Spinal cord (tissue), 10 donors: ENCODE results near the gene EPX. TPM values are rescaled to one million over a fixed set of nuclear protein-coding genes. Genes with fewer than 3 reads are reported as not detected.
"Not testable (repeated sequence)": the region's sequence is repeated elsewhere in the genome, so short reads cannot be mapped to it uniquely, and the experiment has no call there.

Experiments
- DNase-seq, 6 donors: peaks; one replicate each; pipeline versions ENCODE4 v3.0.0 to v3.0.0-alpha.2; 2013 to 2015; ENCODE audit warnings: low spot score in 6 of 6, low read depth in 4 of 6
- H3K27ac ChIP-seq: one replicate; pipeline ENCODE4 v1.5.1; 2013; ENCODE audit warnings: low read depth, low read length, control low read depth
- H3K27me3 ChIP-seq: one replicate; pipeline ENCODE4 v1.6.1; 2013; ENCODE audit warnings: low read length; ENCODE audit not compliant: control insufficient read depth, insufficient read depth
- H3K36me3 ChIP-seq: one replicate; pipeline ENCODE4 v1.6.1; 2013; ENCODE audit warnings: low read length; ENCODE audit not compliant: control insufficient read depth, insufficient read depth
- H3K4me1 ChIP-seq: one replicate; pipeline ENCODE4 v1.6.1; 2013; ENCODE audit warnings: low read length; ENCODE audit not compliant: control insufficient read depth, insufficient read depth
- H3K4me3 ChIP-seq: one replicate; pipeline ENCODE4 v1.5.1; 2013; ENCODE audit warnings: low read depth, low read length, control low read depth
- H3K9me3 ChIP-seq: one replicate; pipeline ENCODE4 v1.6.1; 2013; ENCODE audit warnings: low read length; ENCODE audit not compliant: control insufficient read depth, insufficient read depth
- WGBS: methylation state at CpG from one replicate; pipeline ENCODE4 v1.1.5; 2013; ENCODE audit warnings: missing lambda C conversion rate; ENCODE audit not compliant: insufficient coverage; 5-methylcytosine and 5-hydroxymethylcytosine counted together
- long read RNA-seq, 4 donors: transcript quantifications; one replicate each; lab custom pipeline, GENCODE V29; 2026
- polyA plus RNA-seq, 2 donors: library from polyadenylated mRNA; unstranded; fragments of 120-200 nt; gene quantifications; one replicate each; pipeline ENCODE4 v1.2.1, GENCODE V29; 2013; ENCODE audit not compliant: insufficient read length in 2 of 2
- total RNA-seq, 2 donors: library from RNA; depleted of rRNA in 1 of 2; stranded (reverse); fragments of 120-200 nt in 1 of 2; fragments of >200 nt in 1 of 2; gene quantifications; one replicate each; pipeline versions ENCODE4 v1.2.3 to v1.2.4, GENCODE V29; 2013 to 2014
- donor health status: healthy.

The EPX gene
- 1 to 10 TPM in 1 of 2 donors, under 1 TPM in 1; 0.11 to 1.2 TPM for total RNA-seq
- polyA plus RNA-seq: under 1 TPM; 0.52 to 0.75 TPM
- long read RNA-seq, donor 1: 0 reads
- long read RNA-seq, donor 2: 0 reads
- long read RNA-seq, donor 3: 0 reads
- long read RNA-seq, donor 4: 0 reads

DNA sequence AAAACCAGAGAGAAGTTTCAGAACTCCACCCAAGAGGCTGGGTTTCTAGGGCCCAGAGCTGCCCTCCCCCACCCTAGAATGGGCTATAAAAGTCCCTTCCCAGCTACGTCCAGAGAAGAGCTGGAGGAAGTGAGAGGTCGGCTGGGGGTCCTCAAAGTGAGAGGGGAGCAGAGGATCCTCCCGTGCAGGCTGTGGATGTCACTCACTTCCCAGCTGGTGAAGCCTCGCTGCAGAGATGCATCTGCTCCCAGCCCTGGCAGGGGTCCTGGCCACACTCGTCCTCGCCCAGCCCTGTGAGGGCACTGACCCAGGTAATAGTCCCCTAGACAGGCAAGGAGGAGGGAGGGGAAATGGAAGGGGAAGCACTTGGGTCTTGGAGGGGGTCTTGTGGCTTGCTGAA lies at the start of gene EPX:
EPX (plus strand) TSS at position 115 of the 400 bp plus-strand sequence; CDS start at position 236, 121 bp downstream.
- H3K27ac ChIP-seq: no peak within 1 kb of the TSS
- no peaks in the 10 kb centered on the region for H3K36me3 ChIP-seq
- peaks cover 6% of the 10 kb centered on the region for H3K27me3 ChIP-seq
- DNase-seq: no peak
- H3K4me3 ChIP-seq: no peak within 1 kb of the TSS
- WGBS: 43% methylated on average over 5 of the region's 6 CpGs
- H3K4me1 ChIP-seq: no peaks in the 10 kb centered on the region
- no peaks in the 10 kb centered on the region for H3K9me3 ChIP-seq

DNA sequence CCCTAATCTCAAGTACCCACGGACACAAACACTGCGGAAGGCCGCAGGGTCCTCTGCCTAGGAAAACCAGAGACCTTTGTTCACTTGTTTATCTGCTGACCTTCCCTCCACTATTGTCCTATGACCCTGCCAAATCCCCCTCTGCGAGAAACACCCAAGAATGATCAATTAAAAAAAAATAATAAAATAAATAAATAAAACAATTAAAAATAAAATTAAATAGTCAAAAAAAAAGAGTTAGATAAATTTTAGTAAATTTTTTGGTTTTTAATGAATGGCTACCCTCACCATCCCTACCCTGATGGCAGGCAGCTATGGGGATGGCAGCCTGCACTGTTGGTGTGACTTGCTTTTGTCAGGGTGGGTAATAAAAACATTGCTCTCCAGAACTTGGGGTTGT lies 49.2 kb upstream of the EPX start:
- not testable (repeated sequence) for H3K9me3 ChIP-seq, H3K27me3 ChIP-seq, H3K36me3 ChIP-seq, DNase-seq, H3K4me3 ChIP-seq, H3K27ac ChIP-seq, H3K4me1 ChIP-seq
- no CpG with 5 or more reads among the region's 4 CpGs for WGBS

DNA sequence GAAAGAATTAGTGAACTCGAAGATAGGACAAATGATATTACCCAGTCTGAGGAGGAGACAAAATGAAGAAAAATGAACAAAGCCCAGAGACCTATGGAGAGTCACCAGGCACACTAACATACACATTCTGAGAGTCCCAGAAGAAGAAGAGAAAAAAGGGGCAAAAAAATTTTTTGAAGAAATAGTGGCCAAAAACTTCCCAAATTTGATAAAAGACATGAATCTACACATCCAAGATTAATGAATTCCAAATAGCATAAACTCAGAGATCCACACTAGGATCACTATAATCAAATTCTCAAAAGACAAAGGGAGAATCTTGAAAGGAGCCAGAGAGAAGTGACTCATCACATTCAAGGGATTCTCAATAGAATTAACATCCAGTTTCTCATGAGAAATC lies 47.7 kb upstream of the EPX start:
- H3K27ac ChIP-seq: no peak overlapping the region
- H3K4me3 ChIP-seq: no peak overlapping the region
- no peaks in the 10 kb centered on the region for H3K36me3 ChIP-seq
- no CpG with 5 or more reads among the region's 1 CpG for WGBS
- H3K9me3 ChIP-seq: peaks cover 9% of the 10 kb centered on the region
- peaks cover 11% of the 10 kb centered on the region for H3K27me3 ChIP-seq
- H3K4me1 ChIP-seq: no peaks in the 10 kb centered on the region
- no peak for DNase-seq

DNA sequence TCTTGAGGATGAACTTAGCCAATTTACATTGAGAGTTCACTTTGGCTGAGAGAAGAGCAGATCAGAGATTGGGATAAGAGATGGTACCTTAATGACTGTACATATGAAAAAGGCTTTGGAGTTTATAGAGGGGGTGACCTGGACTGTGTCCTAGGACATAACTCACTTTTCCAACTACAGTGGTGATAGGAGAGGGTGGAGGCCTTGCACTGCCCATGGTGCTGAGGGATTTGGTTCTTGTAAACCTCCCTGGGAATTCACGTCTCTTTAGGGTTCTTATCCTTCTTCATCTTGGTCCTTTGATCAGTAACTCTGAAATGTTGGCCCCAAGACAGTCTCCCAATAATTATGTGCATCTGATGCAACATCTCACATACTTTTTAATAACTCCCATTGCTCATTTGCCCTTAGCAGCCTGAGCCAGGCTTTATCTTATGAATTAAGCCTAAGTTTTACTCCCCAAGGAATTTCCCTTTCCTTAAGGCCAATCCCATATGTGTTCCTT lies 44.5 kb upstream of the EPX start, which contains the start of gene OR4D1:
OR4D1 (plus strand) TSS at position 455 of the 505 bp plus-strand sequence. CDS start 6,770 bp downstream, outside the sequence.
- no peaks in the 10 kb centered on the region for H3K4me1 ChIP-seq
- no peak for DNase-seq
- no peak within 1 kb of the TSS for H3K4me3 ChIP-seq
- WGBS: 20% methylated on average over 1 of the region's 1 CpG
- peaks cover 22% of the 10 kb centered on the region for H3K27me3 ChIP-seq
- H3K36me3 ChIP-seq: no peaks in the 10 kb centered on the region
- H3K27ac ChIP-seq: no peak within 1 kb of the TSS
- H3K9me3 ChIP-seq: peaks cover 9% of the 10 kb centered on the region

- WGBS: 80% methylated on average over 1 of the region's 3 CpGs
- peaks cover 9% of the 10 kb centered on the region for H3K9me3 ChIP-seq
- no peaks in the 10 kb centered on the region for H3K36me3 ChIP-seq
- no peak overlapping the region for H3K27ac ChIP-seq
- no peak for DNase-seq
- H3K4me1 ChIP-seq: no peaks in the 10 kb centered on the region
- H3K4me3 ChIP-seq: no peak overlapping the region
- peaks cover 24% of the 10 kb centered on the region for H3K27me3 ChIP-seq
Observed at GRCh38 chr17:58148609-58149008, 43.9 kb upstream of the EPX start.

DNA sequence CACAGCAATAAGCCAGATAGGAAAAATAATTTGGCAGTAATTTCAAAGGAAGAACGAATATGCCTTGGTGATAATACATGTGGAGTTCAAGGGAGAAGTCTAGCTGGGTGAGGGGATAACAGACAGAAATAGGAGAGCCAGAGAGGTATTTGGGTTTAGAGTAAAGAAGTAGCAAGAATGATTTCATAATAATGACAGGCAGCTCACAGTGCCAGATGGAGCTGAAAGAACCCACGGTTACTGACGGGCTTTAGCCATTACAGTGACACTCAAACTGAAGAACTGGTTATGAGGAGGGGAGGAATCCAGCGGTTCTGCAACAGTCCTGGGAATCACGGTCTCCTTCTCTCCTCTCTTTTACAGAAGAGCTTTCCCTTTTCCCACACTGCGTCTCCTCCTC lies 42.1 kb upstream of the EPX start:
- Histone ChIP-seq H3K27ac (no peak overlapping the region), H3K4me1 (no peaks in the 10 kb centered on the region), H3K4me3 (no peak overlapping the region), H3K27me3 (peaks cover 29% of the 10 kb centered on the region), H3K9me3 (peaks cover 3% of the 10 kb centered on the region), H3K36me3 (no peaks in the 10 kb centered on the region)
- no peak for DNase-seq
- 67% methylated on average over 1 of the region's 6 CpGs for WGBS

GRCh38 chr17:58153046-58153445 lies 39.5 kb upstream of the EPX start:
- 76% methylated on average over 2 of the region's 2 CpGs for WGBS
- no peak for DNase-seq
- Histone ChIP-seq H3K27ac (no peak overlapping the region), H3K4me1 (peaks cover 11% of the 10 kb centered on the region), H3K4me3 (no peak overlapping the region), H3K9me3 (no peaks in the 10 kb centered on the region), H3K27me3 (peaks cover 47% of the 10 kb centered on the region), H3K36me3 (no peaks in the 10 kb centered on the region)

DNA sequence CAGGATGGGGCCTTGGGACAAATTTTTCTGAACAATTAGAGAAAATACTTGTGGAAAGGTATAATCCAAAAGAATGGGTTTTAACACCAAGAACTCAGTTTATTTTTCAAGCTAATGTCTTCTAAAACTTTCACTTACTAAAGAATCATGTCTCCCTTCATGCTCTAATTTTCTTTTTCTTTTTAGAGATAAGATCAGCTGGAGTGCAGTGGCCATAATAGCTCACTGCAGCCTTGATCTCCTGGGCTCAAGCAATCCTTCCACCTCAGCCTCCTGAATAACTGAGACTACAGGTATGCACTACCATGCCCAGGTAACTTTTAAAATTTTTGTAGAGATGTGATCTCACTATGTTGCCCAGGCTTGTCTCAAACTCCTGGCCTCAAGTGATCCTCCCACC lies 38.9 kb upstream of the EPX start:
- Histone ChIP-seq H3K4me3 (no peak overlapping the region), H3K36me3 (no peaks in the 10 kb centered on the region), H3K27ac (no peak overlapping the region), H3K9me3 (no peaks in the 10 kb centered on the region), H3K27me3 (peaks cover 47% of the 10 kb centered on the region), H3K4me1 (peaks cover 11% of the 10 kb centered on the region)
- DNase-seq: no peak

GRCh38 chr17:58156839-58157803 lies 35.4 kb upstream of the EPX start:
- Histone ChIP-seq H3K27me3 (peaks cover 36% of the 10 kb centered on the region), H3K9me3 (no peaks in the 10 kb centered on the region), H3K4me1 (peaks cover 11% of the 10 kb centered on the region), H3K36me3 (no peaks in the 10 kb centered on the region), H3K27ac (no peak overlapping the region), H3K4me3 (peak overlapping the region; percentile 36)
- under 1% methylated on average over 64 of the region's 65 CpGs for WGBS
- peak; percentile 15 to 88 (median 27) for DNase-seq
